ENCODE data around the gene TRAF2.

TRAF2 gene

DNA sequence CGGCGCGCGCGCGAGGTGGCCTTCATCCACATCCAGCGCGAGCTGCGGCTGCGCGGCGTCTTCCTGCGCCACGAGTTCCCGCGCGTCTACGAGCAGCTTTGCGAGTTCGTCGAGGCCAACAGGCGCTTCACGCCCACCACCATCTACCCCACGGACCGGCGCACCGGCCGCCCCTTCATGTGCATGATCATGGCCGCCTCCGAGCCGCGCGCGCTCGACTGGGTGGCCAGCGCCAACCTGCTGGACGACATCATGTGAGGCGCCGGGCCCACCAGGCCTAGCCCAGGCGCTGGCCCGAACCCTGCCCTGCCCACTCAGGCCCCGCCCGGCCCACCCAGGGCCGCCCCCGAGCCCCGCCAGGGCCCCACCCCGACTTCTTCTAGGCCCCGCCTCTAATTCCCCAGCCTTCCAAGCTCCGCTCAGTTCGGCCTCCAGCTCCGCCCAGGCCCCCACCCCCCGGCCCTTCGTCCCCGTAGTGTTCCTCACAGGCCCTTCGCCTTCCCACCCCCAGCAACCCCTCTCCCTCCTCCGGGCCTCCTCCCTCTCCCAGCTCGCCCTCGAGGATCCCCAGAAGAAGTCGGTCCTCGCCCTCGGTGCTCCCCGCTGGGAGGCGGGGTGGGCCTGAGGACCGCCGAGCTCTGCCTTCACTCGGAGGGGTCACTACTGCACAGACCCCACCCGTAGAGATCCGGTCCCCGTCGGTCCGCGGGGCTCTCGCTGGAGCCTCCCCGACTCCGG, 39.1 kb upstream of the TRAF2 start:
- FAIRE-seq, result no peak

DNA sequence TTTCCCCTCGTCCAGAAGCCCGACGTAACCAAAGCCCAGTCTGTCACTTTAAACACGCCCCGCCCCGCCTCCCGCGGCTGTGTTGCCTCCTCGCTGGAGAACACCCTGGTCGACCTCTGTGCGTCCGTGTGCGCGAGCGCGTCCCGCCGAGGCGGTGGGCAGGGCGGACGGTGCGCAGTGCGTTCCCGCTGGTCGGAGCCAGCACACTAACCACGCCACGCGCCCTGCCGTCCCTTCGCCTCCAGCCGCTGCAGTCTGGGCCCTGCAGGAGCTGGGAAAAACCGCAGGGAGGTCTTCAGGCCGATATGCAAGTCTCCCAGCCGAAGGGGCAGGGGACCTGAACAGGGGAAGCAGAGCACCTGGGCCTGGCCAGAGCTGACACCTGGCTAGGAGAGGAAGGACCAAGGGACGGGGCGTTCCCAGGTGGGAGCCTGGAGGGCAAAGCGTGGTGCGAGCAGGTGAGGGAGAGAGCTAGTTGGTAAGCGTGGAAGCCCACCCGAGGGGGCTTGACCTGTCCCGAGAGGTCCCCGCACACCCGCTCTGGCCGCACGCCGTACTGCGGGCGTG, 38.4 kb upstream of the TRAF2 start:
- FAIRE-seq, result no peak

- FAIRE-seq, result no peak
Measured at GRCh38 chr9:136848393-136849037, 37.8 kb upstream of the TRAF2 start.

DNA sequence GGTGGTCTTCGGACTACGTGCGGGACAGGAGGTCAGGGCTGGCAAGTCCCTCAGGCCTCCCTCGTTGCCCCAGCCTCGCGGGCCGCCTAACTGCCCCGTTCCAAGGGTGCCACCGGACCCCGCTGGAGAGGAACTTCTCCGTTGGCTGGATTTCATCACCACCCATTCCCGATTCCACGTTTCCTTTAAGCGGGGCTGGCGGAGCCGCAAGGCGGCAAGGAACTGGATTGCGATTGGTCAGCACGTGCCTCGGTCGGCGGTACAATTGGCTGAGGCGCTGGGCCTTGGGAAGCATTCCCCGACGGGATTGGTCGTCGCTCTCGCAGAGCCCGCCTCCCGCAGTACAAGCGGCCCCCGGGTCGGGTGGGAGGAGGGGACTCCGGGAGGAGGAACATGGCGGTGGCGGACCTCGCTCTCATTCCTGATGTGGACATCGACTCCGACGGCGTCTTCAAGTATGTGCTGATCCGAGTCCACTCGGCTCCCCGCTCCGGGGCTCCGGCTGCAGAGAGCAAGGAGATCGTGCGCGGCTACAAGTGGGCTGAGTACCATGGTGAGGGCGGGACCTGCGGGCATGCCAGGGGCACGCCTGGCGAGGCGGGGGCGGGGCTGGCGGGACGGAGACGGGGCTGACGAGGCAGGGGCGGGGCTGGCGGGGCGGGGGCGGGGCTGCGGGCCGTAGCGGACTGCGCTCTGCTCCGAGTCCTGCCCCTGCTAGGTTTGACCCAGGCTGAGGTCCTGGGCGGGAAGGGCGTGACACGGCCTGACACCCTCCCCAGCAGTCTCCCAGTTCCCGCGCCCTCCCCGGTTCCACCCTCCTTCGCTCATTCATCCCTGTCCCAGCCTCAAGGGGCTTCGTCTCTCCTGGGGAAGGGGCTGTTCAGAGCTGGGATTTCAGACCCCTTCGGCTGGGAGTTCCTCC, 37.0 kb upstream of the TRAF2 start, which contains the start of gene PHPT1:
PHPT1 (plus strand) TSS at position 372 of the 922 bp plus-strand sequence; CDS start at position 394, 22 bp downstream.
- FAIRE-seq, result peak; percentile 99

DNA sequence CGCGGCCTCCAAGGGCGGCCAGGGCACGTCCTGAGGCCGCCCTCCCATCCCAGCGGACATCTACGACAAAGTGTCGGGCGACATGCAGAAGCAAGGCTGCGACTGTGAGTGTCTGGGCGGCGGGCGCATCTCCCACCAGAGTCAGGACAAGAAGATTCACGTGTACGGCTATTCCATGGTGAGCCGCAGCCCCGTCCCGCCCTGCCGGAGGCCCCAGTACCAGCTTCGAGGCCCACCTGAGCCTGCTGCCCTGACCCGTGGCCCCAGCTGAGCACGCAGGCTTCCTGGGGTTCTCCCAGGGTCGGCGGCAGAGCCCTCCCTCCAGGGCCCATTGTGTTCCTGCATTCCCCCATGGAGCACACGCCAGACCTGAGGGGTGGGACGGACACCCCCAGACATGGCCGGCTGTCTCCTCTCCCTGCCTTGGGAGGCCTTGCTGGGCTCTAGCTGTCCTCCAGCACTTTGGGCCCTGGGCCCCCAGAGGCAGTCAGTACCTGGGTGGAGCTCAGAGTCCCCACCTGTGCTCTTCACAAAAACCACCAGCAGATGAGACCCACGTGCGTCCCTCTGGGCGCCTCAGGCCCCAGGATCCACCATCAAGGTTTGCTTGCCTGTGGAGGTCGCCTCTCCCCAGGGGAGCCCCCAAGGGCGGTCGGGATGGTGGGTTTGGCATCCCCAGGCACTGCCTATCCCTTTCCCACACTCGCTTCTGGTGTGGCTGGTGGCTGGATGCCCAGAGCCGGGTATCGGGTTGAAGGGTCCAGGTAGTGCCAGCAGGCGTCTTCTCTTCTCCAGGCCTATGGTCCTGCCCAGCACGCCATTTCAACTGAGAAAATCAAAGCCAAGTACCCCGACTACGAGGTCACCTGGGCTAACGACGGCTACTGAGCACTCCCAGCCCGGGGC, 36.1 kb upstream of the TRAF2 start:
- FAIRE-seq, result no peak

DNA sequence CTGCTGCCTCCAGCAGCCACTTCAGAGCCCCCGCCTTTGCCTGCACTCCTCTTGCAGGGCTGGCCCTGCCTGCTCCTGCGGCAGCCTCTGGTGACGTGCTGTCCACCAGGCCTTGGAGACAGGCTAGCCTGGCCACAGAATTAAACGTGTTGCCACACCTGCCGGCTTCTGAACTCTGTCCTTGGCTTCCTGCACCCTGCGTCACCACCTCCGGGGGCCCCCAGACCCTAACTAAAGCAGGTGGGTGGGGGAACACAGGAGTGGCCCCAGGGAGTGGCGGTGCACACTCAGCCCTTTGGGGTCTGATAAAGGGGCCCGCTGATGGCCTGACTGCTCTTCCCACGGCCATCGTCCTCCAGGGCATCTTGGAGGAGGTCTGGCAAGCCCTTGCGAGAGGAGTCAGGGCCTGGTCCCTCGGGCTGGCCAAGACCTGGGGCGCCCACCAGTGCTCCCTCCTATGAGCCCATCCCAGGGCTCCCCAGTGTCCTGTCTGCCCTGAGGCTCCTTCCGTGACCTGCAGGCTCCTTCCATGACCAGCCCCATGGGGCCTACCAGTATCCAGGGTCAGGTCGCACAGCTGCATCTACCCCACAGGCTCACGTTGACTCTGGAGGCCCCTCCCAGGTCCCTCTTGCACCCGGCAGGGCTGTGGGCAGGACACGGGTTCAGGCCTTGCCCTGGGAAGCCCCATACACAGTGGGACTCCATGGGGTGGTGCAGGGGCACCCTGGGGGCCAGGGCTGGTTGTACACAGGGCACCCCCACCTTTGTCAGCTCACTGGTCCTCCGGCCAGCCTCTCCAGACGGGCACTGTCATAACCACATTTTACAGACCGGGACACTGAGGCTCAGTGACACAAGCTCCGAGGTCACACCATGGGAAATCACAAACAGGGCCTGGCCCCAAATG, 35.2 kb upstream of the TRAF2 start:
- FAIRE-seq, result no peak

GRCh38 chr9:136851941-136852663, 34.2 kb upstream of the TRAF2 start, which contains the start of gene MAMDC4:
Gene MAMDC4, plus strand, starts transcription at chr9:136852346. Its CDS starts 71 bp downstream, at chr9:136852417.
- no peak for FAIRE-seq

DNA sequence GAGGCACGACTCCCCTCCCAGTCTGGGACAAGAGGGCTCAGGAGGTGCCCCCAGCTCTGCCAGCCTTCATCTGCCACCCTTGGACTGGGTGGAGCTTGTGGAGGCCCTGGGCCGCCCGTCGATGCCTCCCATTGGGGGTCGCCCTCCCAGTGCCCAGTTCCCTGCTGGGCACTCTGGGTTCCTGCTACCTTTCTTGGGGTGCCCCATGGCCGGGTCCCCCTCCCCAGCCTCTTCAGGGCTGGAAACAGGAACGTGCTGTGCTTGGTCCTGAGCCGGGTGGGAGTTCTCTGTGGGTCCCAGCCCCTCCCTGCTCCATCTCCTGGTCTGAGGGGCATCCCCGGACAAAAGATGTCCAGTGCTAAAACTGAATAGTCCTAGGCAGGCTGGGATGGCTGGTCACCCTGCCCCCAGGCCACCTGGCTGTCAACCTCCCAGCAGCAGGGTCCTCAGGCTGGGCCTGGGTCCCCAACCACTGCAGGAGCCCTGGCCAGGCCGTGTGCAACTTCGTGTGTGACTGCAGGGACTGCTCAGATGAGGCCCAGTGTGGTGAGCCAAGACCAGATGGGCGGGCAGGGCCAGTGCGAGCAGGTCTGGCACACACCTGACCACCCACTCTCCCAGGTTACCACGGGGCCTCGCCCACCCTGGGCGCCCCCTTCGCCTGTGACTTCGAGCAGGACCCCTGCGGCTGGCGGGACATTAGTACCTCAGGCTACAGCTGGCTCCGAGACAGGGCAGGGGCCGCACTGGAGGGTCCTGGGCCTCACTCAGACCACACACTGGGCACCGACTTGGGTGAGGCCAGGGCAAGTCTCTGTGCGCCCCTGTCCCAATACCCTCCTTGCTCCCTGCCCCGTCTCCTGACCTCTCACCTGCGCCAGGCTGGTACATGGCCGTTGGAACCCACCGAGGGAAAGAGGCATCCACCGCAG, 33.4 kb upstream of the TRAF2 start:
- FAIRE-seq, result no peak

GRCh38 chr9:136853596-136854112, 32.7 kb upstream of the TRAF2 start:
- FAIRE-seq, result no peak

DNA sequence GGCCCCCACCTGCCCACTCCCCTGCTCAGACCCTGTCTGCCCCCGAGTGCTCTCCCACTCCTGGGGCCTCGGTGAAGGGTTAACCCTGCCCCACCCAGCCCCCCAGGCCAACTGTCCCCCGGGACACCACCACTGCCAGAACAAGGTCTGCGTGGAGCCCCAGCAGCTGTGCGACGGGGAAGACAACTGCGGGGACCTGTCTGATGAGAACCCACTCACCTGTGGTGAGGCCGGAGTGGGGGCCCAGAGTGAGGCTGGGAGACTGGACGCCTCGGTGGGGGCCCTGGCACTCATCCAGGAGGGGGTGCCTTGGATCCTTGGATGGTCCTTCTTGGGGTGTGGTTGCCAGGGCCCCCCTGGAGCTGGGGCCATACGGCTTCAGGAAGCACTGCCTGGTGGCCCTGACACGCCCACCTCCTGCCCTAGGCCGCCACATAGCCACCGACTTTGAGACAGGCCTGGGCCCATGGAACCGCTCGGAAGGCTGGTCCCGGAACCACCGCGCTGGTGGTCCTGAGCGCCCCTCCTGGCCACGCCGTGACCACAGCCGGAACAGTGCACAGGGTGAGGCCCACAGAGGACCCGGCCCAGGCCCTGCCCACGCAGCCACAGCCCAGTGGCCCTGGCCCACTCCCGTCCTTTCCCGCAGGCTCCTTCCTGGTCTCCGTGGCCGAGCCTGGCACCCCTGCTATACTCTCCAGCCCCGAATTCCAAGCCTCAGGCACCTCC, 32.0 kb upstream of the TRAF2 start:
- no peak for FAIRE-seq

DNA sequence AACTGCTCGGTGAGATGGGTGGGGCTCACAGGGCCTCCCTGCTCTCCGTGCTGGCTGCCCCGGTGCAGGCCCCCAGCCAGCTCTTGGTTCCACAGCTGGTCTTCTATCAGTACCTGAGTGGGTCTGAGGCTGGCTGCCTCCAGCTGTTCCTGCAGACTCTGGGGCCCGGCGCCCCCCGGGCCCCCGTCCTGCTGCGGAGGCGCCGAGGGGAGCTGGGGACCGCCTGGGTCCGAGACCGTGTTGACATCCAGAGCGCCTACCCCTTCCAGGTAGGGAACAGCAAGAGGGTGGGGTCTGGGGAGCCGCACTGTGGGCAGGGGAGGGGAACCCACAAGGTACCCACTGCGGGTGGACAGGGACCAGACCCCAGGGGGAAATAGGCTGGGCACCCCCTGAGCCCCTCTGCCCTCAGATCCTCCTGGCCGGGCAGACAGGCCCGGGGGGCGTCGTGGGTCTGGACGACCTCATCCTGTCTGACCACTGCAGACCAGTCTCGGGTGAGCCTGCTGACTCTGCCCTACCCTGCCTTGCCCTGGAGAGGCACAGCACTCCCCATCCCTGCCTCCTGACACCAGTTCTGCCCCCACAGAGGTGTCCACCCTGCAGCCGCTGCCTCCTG, 31.4 kb upstream of the TRAF2 start:
- FAIRE-seq, result no peak

DNA sequence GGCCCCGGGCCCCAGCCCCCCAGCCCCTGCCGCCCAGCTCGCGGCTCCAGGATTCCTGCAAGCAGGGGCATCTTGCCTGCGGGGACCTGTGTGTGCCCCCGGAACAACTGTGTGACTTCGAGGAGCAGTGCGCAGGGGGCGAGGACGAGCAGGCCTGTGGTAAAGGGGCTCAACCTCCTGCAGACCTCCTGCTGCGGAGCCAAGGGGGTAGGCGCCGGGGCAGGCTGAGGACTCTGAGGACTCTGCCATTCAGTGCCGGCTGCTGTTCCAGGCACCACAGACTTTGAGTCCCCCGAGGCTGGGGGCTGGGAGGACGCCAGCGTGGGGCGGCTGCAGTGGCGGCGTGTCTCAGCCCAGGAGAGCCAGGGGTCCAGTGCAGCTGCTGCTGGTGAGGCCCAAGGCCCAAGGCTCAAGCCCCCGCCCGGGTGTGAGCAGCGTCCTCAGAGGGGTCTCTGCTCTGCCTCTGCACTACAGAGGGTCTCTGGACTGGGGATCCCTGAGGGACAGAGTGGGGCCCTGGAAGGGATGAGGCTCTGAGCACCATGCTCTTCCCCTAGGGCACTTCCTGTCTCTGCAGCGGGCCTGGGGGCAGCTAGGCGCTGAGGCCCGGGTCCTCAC, 30.7 kb upstream of the TRAF2 start:
- no peak for FAIRE-seq

GRCh38 chr9:136856079-136856476, 30.2 kb upstream of the TRAF2 start:
- FAIRE-seq, result no peak

- no peak for FAIRE-seq
Measured at GRCh38 chr9:136856541-136857141, 29.7 kb upstream of the TRAF2 start.

GRCh38 chr9:136857166-136857565, 29.1 kb upstream of the TRAF2 start:
- no peak for FAIRE-seq

Measured in G401.6 (cell line).